Measurements from ENCODE around the gene CCDC141.

The CCDC141 gene

DNA sequence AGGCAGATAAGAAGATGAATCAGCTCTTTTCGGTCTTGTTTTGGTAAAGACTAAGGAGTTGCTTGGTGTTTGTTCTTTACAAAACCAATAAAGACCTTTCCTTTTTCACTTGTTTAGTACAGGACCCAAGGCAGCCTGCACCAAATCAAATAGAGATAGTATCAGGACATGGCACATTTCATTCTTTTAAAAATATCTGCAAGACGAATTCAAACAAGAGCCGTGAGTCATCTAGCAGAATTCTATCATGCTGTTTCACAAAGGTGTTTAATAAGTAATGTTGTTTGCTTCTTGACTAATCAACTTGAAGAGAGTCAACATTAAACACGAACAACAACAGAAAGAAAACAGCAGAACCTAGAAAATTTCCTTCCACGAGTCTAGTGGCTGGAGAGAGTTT is 139.9 kb downstream of the CCDC141 start:
- DNase-seq (ENCODE audit: low spot score), result no peak

DNA sequence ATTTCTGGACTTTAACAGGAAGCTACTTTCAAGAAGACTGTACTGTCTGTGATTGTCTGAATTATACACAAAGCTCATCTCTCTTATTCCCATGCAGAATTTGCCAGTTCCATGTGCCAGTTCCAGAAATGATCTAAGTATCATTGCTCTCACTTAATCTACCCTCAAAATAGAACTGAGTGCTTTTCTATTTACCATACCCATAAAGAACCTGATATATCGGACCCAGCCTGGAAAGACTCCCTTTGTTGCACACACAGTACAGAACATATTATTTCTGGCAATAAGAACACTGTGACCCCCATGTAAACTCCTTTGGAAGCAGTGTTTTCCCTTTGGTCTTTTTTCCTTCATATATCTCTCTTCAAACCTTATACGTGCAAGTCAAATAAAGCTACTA is 140.4 kb downstream of the CCDC141 start:
- DNase-seq (ENCODE audit: low spot score), result no peak

- no peak for DNase-seq (ENCODE audit: low spot score)
Measured at GRCh38 chr2:178908810-178909209, 141.1 kb downstream of the CCDC141 start.

DNA sequence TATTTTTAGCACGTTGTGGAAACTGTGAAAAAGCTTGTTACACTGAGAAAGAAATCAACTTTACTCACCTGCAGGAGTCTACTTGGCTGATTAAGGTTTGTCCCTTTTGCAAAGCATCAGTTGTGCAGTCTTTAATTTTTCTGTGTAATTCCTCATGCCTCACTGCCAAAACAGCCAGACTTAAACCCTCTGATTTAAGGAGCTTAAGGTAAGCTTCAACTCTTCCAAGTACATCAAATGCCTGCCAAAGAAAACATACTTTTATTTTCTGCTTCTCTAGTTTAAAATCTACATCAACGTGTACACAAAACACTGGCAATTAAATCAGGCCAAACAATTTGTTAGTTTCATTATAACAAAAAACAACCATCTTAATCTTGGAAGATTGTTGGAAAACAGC is 144.7 kb downstream of the CCDC141 start:
- DNase-seq (ENCODE audit: low spot score), result no peak

- DNase-seq (ENCODE audit: low spot score), result no peak
Measured at GRCh38 chr2:178899656-178900055, 150.3 kb downstream of the CCDC141 start.

DNA sequence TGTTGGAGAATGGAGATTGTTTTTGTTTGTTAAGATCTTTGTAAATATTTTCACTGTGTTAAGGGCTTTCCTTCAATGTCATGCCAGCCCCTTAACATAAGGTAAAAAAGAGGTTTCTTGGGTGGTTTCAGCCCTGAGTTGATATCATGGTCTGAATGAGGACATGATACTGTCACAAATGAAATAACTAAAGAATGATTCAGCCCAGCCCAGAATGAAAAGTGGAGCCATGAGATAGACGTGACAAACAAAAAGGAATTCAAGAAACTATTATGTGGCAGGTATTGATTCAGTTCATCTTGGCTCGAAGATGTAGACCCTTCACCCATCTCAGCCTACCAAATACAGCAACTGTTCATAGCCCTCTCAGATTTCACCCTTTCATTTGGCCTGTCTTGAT is 154.1 kb downstream of the CCDC141 start:
- no peak for DNase-seq (ENCODE audit: low spot score)

DNA sequence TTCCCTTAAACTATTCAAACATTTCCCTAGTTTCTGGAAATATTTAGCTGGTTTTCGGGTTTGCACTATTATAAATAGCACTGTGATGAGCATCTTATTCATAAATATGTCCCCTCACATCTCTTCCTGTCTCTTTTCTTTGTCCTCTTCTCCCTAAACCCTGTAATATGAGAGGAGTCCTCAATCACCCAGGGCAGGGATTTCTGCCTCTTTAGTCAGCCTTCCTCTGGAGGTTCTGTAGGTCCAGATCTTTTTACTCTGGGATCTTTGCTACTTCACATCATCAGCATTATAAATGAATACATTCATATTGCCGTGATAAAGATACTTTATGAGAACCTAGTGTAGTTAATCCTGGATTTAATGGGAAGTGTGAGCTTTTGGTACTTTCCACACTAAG is 154.8 kb downstream of the CCDC141 start:
- DNase-seq (ENCODE audit: low spot score), result no peak

- DNase-seq (ENCODE audit: low spot score), result no peak
Measured at GRCh38 chr2:178892751-178893625, 156.9 kb downstream of the CCDC141 start.

- DNase-seq (ENCODE audit: low spot score), result no peak
Measured at GRCh38 chr2:178891959-178892485, 157.9 kb downstream of the CCDC141 start.

DNA sequence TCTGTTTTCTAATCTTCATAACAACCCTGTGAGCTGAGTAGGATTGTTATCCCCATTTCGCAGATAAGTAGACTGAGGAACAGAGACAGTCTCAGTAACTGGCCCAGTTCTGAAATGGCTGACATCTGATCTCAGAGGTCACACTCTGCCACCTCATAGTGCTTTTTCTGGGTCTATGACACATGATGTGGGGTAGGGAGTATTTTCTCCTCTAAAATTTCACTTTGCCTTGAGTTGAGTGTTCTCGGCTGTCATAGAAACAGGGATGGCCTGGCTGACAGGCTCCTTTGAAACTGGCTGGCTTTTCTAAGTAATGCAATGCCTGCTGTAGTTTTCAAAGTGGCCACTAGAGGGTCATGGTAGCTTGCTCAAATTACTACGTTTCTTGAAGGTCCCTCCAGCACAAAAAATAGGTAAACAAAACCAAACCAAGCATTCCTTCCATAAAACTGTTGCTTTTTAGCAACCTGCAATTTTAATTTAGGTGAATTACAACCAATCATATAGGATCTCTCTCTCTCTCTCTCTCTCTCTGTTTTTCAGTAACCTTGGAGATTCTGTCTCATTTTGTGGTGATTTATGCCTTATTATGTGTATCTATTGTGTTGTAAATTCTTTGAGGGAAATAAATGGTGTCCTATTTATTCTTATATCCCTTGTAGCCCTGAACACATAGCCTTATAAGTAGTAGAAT is 158.5 kb downstream of the CCDC141 start:
- no peak for DNase-seq (ENCODE audit: low spot score)

- DNase-seq (ENCODE audit: low spot score), result no peak
Measured at GRCh38 chr2:178886006-178886405, 163.9 kb downstream of the CCDC141 start.

DNA sequence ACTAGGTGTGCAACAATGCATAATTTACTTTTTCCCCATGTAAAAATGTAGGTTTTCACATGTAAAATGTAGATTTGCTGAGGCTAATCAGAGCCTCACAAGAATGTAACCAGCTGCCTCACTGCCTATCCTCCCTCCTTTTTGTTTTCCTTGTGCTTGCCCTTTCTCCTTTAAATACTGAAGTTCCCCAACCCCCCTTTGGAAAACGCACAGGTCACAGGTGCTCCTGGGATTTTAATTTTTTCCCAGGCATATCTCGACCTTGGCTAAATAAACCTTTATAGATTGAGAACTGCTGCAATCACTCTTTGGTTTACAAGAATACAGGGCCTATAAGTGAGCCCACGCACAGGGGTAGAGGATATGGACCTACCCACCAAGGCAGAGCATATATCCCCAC is 165.5 kb downstream of the CCDC141 start:
- DNase-seq (ENCODE audit: low spot score), result no peak

- no peak for DNase-seq (ENCODE audit: low spot score)
Measured at GRCh38 chr2:178882666-178883440, 167.1 kb downstream of the CCDC141 start.

DNA sequence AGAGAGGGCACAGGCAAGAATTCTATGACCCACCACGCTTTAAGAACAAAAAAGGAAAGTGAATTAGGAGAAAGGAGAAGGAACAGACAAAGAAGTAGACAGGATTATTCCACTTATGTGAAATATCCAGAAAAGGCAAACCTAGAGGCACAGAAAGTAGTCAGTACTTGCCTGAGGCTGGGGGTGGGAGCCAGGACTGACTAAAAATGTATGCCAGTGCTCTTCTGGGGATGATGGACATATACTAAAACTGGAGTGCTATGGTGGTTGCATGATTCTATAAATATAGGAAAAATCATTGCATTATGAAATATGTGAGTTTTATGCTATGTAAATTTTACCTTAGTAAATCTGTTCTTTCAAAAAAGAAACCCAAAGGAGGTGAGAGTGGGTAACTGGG is 168.9 kb downstream of the CCDC141 start:
- DNase-seq (ENCODE audit: low spot score), result no peak

GRCh38 chr2:178880257-178880656 is 169.7 kb downstream of the CCDC141 start:
- no peak for DNase-seq (ENCODE audit: low spot score)

DNA sequence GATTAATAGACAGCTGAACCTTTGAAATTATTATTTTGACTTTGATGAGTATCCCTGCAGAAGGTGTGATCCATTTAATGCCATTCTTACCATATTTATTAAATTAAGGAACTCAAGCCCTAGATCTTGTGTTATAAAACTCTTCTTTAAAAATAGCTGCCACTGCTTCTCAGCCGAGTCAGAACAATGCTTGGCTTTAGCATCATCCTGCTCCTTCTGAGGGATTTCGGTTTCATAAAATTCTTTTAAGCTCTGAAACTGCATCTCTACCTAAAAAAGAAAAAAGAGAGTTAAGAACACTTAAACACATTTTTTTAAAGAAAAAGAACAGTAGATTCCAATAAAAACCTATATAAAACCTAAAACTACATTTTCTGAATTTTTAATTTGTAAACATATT is 172.1 kb downstream of the CCDC141 start:
- DNase-seq (ENCODE audit: low spot score), result no peak

DNA sequence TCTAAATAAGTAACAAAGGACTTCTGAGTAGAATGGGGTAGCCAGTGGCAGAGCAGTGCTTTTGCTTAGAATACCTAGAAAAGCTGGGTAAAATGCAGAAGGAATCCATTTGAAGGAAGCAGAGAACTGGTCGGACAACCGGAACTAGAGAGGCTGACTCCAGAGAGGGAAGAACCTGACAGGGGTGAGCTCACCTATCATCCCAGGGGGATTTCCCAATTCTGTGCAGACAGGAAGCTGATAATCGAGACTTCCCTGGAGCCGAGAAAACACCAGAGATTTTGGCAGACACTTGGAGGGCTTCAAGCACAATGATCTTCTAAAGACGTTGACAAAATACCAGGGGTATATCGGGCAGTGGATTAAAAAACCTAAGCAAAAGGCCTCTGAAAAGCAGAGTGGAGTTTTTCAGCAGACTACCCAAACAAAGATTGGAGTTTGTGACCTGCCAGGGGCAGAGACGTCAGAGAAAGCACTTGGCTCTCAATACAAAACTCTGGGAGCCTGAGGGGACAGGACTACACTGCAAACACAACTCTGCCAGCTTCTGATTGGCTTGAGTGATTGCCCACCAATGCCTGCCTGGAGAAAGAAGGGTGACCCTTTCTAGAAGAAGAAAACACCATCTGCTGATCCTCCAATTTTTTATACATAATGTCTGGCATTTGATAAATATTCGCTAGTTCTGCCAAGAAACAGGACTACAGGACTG is 175.3 kb downstream of the CCDC141 start:
- no peak for DNase-seq (ENCODE audit: low spot score)

DNA sequence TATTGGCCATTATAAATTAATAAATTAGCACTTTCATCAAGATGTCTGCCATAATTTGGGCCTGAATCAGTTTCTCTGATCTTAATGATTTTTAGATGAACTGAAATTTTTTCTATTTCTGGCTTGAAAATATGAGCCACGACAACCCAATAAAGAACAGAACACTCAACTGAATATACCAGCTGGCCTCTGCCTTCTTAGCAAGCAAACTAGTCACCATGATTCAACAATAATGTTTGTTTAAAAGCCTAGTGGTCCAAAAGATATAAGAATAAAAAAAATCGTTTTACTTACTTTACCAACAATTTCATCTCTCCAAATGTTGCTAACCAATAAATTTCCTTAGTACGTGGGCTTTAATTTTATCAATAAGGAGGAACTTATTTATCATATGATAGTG is 176.0 kb downstream of the CCDC141 start:
- no peak for DNase-seq (ENCODE audit: low spot score)

- DNase-seq (ENCODE audit: low spot score), result no peak
Measured at GRCh38 chr2:178871536-178871935, 178.4 kb downstream of the CCDC141 start.

DNA sequence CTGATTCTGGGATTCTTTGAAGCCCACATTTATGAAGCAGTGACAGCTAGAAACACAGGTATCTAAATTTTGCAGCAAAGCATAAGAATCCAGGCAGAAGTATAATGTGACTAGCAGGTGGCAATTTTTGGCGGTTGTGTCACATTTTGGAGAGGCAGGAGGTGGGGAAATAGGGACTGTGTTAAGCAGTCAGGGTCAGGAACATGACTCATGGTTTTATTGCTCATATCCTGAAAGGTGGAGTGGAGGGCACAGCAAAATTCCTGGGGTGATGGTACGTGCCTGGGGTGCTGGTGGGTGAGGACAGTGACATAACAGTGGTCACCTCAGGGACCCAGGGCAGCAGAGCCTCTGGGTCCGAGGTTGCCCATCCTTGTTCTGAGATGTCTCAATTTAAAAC is 179.2 kb downstream of the CCDC141 start:
- DNase-seq (ENCODE audit: low spot score), result no peak

- DNase-seq (ENCODE audit: low spot score), result no peak
Measured at GRCh38 chr2:178865999-178866398, 183.9 kb downstream of the CCDC141 start.

Measured in left forelimb (tissue), 1 donor.